ENCODE measurements around the gene SF3A2. TPM values are rescaled to one million over a fixed set of nuclear protein-coding genes. Genes with fewer than 3 reads are reported as not detected.
A peak's percentile ranks its signal among the peaks of the same experiment; 100 is the strongest.

SF3A2 gene
- total and polyA plus RNA-seq, 4 donors: 37.2 to 113 (median 63.0) TPM

DNA sequence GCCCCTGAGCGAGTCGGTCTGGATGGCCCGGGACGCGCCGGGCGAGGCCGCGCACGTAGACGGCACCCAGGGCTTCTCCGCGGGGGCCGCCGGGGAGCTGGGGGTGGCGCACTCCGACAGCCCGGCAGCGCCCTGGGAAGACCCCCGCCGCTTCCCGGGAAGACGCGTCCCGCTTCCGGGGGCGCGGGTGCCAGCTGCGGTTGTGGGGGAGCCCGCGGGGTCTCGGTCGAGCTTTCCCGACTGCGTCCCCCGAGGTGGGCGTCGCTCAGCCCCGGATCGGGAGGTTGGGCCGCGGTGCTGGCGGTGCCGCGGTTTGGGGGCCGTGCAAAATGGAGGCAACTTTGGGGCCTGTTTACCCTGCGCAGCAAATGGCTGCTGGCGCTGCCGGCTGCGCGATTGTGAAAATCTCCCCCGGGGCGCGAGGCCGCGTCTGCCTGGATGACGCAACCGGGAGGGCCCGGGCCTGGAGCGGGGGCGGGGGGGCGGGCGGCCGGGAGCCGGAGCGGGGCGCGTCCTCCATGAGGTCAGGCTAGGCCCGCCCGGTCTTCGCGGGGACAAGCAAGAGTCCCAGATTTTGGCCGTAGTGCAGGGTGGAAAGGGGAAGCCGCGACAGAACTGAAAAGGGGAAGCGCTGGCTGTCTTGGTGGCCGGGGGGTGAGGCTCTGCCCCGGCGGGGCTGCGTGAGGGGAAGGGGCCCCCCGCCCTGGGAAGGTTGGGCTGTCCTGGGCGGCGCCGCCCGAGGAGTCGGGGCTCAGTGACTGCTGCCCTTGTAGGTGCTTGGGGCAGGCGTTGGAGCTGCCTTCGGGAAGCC lies 34.0 kb downstream of the SF3A2 start:
- peaks cover 0 to 28% (median 14%) of the 10 kb centered on the region in 5 donors for H3K4me1 ChIP-seq (ENCODE audit: control insufficient read depth in 5 of 5, insufficient read depth in 5 of 5, low read length in 5 of 5)
- DNase-seq (peak; percentile 80 to 89 (median 85)), ATAC-seq (ENCODE audit: insufficient read depth, low FRiP score) (peak; percentile 50)
- H3K4me3 ChIP-seq: peak overlapping the region; percentile 81
- 0% methylated on average over 77 to 88 of the region's 88 CpGs for WGBS, 2 donors
- H3K36me3 ChIP-seq (ENCODE audit: control insufficient read depth in 4 of 4, insufficient read depth in 4 of 4, low read length in 4 of 4): peaks cover 4 to 22% (median 11%) of the 10 kb centered on the region in 4 donors
- no peaks in the 10 kb centered on the region for H3K27me3 ChIP-seq (ENCODE audit: control insufficient read depth in 3 of 3, insufficient read depth in 3 of 3, low read length in 2 of 3)
- H3K27ac ChIP-seq (ENCODE audit: low read depth in 1 of 2, low read length in 1 of 2): peak overlapping the region; percentile 99
- TF ChIP-seq, protein P1, sequence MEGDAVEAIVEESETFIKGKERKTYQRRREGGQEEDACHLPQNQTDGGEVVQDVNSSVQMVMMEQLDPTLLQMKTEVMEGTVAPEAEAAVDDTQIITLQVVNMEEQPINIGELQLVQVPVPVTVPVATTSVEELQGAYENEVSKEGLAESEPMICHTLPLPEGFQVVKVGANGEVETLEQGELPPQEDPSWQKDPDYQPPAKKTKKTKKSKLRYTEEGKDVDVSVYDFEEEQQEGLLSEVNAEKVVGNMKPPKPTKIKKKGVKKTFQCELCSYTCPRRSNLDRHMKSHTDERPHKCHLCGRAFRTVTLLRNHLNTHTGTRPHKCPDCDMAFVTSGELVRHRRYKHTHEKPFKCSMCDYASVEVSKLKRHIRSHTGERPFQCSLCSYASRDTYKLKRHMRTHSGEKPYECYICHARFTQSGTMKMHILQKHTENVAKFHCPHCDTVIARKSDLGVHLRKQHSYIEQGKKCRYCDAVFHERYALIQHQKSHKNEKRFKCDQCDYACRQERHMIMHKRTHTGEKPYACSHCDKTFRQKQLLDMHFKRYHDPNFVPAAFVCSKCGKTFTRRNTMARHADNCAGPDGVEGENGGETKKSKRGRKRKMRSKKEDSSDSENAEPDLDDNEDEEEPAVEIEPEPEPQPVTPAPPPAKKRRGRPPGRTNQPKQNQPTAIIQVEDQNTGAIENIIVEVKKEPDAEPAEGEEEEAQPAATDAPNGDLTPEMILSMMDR (IDR thresholded peaks at IDR 0.05; ENCODE audit: control extremely low read depth, extremely low read depth): no peak
- no peaks in the 10 kb centered on the region for H3K9me3 ChIP-seq (ENCODE audit: control insufficient read depth in 4 of 4, insufficient read depth in 3 of 4, low read length in 3 of 4)
- peak overlapping the region; percentile 46 to 61 for H3K9ac ChIP-seq (ENCODE audit: insufficient read depth in 1 of 2, low read length in 2 of 2)

DNA sequence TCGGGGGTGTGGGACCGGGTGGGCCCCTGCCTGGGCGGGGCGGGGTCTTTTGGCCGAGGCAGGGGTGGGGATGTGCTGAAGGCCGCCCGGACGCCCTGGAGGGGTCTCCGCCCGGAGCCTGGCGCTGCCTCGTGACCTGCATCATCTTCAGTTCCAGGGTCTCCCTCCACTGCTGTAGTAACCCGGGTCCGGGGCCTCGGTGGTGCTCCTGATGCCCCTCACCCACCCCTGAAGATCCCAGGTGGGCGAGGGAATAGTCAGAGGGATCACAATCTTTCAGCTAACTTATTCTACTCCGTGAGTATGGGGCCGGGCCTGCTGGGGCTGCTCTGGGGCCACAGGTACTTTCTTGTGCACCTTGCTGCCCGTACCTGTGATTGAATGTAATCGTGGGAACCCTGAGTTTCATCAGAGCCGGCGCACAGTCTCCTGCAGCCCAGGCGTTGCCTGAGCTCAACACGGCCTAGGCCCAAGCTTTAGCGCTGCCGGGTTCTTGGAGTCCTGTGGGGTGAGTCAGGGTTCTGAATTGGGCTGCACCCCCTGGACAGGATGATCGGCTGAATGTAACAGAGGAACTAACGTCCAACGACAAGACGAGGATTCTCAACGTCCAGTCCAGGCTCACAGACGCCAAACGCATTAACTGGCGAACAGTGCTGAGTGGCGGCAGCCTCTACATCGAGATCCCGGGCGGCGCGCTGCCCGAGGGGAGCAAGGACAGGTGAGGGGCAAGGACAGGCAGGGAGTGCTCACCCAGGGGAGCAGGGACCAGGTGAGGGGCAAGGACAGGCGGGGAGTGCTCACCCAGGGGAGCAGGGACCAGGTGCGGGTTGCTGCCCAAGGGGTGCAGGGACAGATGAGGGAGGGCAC lies 34.8 kb downstream of the SF3A2 start:
- TF ChIP-seq, protein P1 (IDR thresholded peaks at IDR 0.05; ENCODE audit: control extremely low read depth, extremely low read depth): no peak
- Histone ChIP-seq H3K27me3 (ENCODE audit: control insufficient read depth in 3 of 3, insufficient read depth in 3 of 3, low read length in 2 of 3) (no peaks in the 10 kb centered on the region), H3K9me3 (ENCODE audit: control insufficient read depth in 4 of 4, insufficient read depth in 3 of 4, low read length in 3 of 4) (no peaks in the 10 kb centered on the region), H3K9ac (ENCODE audit: insufficient read depth in 1 of 2, low read length in 2 of 2) (peak overlapping the region; percentile 37 to 38), H3K27ac (ENCODE audit: low read depth in 1 of 2, low read length in 1 of 2) (peak overlapping the region; percentile 99), H3K4me1 (ENCODE audit: control insufficient read depth in 5 of 5, insufficient read depth in 5 of 5, low read length in 5 of 5) (peaks cover 0 to 35% (median 14%) of the 10 kb centered on the region in 5 donors), H3K36me3 (ENCODE audit: control insufficient read depth in 4 of 4, insufficient read depth in 4 of 4, low read length in 4 of 4) (peaks cover 4 to 28% (median 11%) of the 10 kb centered on the region in 4 donors), H3K4me3 (peak overlapping the region; percentile 81)
- WGBS, 2 donors: 28 to 29% methylated on average over 39 to 43 of the region's 43 CpGs
- no peak for ATAC-seq (ENCODE audit: insufficient read depth, low FRiP score)
- DNase-seq: no peak

DNA sequence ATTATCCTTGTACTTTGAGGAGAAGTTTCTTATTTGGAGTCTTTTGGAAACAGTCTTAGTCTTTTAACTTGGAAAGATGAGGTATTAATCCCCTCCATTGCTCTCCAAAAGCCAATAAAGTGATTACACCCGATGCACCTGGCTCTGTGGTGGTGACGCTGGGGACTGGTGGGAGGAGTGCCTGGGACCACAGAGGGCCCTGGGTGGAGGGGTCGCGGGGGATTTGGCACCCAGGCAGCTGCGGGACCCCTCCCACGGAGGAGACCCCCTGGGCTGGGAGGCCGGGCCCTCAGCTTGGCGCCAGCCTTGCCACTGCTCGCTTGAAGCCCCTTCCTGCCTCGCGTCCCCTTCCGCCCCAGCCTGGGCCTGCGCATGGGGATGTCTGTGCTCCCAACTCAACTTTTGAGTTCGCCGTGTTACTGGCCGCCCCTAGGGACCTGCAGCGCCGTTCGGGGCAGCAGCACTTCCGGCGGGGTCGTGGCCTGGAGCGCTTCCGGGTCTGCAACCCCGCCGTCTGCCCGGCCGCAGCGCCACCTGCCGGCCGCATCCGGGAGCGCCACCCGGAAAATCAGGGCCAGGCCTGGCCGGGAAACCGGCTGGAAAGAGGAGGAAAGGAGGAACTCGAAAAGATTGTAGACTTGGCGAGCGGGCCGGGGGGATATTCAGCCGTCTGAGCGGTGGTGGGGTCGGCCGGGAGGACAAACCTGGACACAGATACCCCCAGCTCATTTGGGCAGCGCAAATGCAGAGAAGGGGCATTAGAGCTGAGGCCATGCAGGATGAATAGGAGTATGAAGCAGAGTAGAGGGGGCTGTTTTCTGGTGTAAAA lies 36.9 kb downstream of the SF3A2 start:
- ATAC-seq (ENCODE audit: insufficient read depth, low FRiP score): peak; percentile 17
- H3K4me3 ChIP-seq: no peak overlapping the region
- H3K27ac ChIP-seq (ENCODE audit: low read depth in 1 of 2, low read length in 1 of 2): peak overlapping the region; percentile 76 to 92
- TF ChIP-seq, protein P1 (IDR thresholded peaks at IDR 0.05; ENCODE audit: control extremely low read depth, extremely low read depth): peak; percentile 81
- H3K36me3 ChIP-seq (ENCODE audit: control insufficient read depth in 4 of 4, insufficient read depth in 4 of 4, low read length in 4 of 4): peaks cover 4 to 31% (median 11%) of the 10 kb centered on the region in 4 donors
- DNase-seq: peak; percentile 70 to 82 (median 74)
- H3K9me3 ChIP-seq (ENCODE audit: control insufficient read depth in 4 of 4, insufficient read depth in 3 of 4, low read length in 3 of 4): no peaks in the 10 kb centered on the region
- no peaks in the 10 kb centered on the region for H3K27me3 ChIP-seq (ENCODE audit: control insufficient read depth in 3 of 3, insufficient read depth in 3 of 3, low read length in 2 of 3)
- peaks cover 0 to 35% (median 14%) of the 10 kb centered on the region in 5 donors for H3K4me1 ChIP-seq (ENCODE audit: control insufficient read depth in 5 of 5, insufficient read depth in 5 of 5, low read length in 5 of 5)
- WGBS, 2 donors: 14 to 15% methylated on average over 45 of the region's 45 CpGs
- no peak overlapping the region for H3K9ac ChIP-seq (ENCODE audit: insufficient read depth in 1 of 2, low read length in 2 of 2)

All from lung (tissue), 12 donors.